Hematopoietic multipotent progenitor cell treated with erythropoietin and hydrocortisone succinate and interleukin-3 and kit ligand, for 15 days (in vitro differentiated cells): ENCODE measurements around the gene CHD1L.
"Not testable (repeated sequence)": the region's sequence is repeated elsewhere in the genome, so short reads cannot be mapped to it uniquely, and the experiment has no call there.

ENCODE experiments used
- DNase-seq: peaks from one replicate; pipeline ENCODE4 v3.0.0-alpha.2; 2015; ENCODE audit warnings: low spot score

The CHD1L gene

DNA sequence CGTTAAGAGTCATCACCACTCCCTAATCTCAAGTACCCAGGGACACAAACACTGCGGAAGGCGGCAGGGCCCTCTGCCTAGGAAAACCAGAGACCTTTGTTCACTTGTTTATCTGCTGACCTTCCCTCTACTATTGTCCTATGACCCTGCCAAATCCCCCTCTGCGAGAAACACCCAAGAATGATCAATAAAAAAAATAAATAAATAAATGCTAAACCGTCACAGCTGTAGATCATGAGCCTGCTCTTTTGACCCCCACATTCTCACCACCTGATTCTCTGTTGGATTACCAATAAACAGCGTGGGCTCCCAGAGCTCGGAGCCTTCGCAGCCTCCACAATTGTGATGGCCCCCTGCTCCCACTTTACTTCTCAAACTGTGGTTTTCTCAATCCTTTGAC, 8.6 kb upstream of the CHD1L start:
- DNase-seq, result not testable (repeated sequence)

- DNase-seq, result no peak
Observed at GRCh38 chr1:147235822-147236221, 6.7 kb upstream of the CHD1L start.

GRCh38 chr1:147236448-147236847, 6.0 kb upstream of the CHD1L start:
- DNase-seq, result no peak

GRCh38 chr1:147236959-147237791, 5.3 kb upstream of the CHD1L start:
- no peak for DNase-seq

DNA sequence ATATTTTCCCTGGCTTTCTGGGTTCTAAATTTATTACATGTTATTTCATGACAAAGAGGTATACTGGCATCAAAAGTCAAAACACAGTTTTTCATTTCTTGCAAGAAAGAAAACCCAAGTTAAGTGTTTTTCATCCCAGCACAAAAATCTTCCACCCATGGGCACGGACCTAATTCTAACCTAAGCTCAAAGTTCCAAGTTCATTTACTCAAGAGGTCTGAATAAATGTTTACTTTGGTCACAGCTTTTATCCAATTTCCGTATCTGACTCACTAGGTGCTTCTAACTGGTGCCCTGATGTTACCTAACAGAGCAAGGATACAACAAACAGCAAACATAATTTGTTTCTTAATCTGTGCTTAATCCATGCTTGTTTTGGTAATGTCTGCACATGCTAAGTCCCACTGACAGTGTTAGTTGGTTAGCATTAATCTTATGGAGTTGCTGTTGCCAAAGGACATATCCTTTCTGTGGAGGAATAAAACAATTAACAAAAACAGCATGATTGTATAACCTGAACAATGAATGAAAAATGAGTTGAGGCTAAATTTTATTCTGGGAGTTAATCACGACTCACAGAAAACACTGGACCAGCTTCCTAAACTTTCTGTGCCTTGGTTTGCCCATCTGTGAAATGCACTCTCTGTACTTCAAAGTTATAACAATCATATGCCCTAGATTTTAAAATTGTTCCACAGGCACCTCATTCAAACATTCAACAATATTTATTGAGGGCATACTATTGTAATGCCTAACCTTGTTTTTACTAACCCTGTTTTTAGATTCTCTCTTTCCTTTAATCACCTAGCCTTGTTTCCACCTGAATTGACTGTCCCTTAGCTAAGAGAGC, 4.2 kb upstream of the CHD1L start:
- no peak for DNase-seq

- DNase-seq, result no peak
Observed at GRCh38 chr1:147238925-147239820, 3.3 kb upstream of the CHD1L start.

- not testable (repeated sequence) for DNase-seq
Observed at GRCh38 chr1:147240131-147240721, 2.3 kb upstream of the CHD1L start.

GRCh38 chr1:147241934-147242448, 493 bp upstream of the CHD1L start:
- DNase-seq, result no peak

- DNase-seq, result peak; percentile 26
Observed at GRCh38 chr1:147243228-147243685, 773 bp downstream of the CHD1L start.

DNA sequence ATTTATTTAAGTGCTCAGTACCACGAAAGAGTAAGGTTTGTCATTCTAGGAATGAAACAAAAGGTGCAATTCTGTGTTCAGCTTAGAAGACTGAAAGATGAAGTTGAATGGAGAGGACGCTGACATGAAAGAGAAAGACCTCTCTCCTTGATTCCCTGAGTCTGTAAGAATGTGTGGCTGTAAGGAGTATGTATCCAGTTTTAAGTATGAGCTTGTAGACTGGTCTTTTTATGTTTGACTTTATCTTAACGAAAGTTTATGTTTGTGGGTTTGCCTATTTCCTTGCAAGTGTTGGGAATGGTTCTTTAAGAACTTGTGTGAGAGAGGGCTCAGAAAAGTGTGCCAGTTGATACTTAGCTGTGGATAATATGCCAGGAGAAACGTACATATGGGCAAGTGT, 1.4 kb downstream of the CHD1L start:
- DNase-seq, result peak; percentile 21

GRCh38 chr1:147245129-147245528, 2.6 kb downstream of the CHD1L start:
- DNase-seq, result peak; percentile 19

- peak; percentile 53 for DNase-seq
Observed at GRCh38 chr1:147245586-147246021, 3.1 kb downstream of the CHD1L start.

DNA sequence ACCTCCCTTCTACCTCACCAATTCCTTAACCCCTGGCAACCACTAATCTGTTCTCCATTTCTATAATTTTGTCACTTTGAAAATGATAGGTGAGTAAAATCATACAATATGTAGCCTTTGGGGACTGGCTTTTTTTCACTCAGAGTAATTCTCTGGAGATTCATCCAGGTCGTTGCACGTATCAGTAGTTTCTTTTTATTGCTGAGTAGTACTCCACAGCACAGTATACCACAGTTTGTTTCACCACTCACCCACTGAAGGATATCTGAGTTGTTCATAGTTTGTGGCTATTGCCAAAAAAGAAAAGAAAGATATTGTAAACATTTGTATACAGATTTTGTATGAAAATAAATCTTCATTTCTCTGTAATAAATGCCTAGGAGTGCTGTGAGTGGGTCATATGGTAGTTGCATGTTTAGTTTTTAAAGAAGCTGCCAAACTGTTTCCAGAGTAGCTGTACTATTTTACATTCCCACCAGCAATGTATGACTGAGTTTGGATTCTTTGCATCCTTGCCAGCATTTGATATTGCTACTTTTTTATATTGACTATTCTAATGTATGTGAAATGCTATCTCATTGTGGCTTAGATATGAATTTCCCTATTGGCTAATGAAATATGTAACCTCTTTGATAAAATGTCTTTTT, 3.7 kb downstream of the CHD1L start:
- DNase-seq, result no peak

- no peak for DNase-seq
Observed at GRCh38 chr1:147246910-147247655, 4.6 kb downstream of the CHD1L start.

- DNase-seq, result no peak
Observed at GRCh38 chr1:147247656-147248238, 5.3 kb downstream of the CHD1L start.

- no peak for DNase-seq
Observed at GRCh38 chr1:147252540-147252939, 10.1 kb downstream of the CHD1L start.

DNA sequence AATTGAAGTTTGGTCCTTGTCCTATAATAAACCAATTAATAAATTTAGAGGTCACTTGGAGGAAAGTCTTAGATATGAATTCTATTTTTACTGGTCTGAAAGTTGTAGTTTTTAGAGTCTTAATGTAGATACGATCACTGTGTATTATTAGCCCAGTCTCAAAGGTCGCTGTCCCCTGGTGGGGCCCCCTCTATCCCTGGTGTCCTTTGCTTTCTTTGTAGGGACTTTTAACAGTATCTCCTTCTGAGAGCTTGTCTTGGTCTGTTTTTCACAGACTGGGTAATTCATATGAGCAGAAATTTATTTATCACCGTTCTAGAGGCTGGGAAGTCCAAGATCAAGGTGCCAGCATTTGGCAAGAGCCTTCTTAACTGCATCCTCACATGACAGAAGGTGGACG, 18.5 kb downstream of the CHD1L start:
- DNase-seq, result no peak

GRCh38 chr1:147264158-147264768, 21.8 kb downstream of the CHD1L start:
- DNase-seq, result no peak

GRCh38 chr1:147266381-147266780, 23.9 kb downstream of the CHD1L start:
- DNase-seq, result no peak
